ENCODE measurements around the gene FMR1. TPM values are rescaled to one million over a fixed set of nuclear protein-coding genes. Genes with fewer than 3 reads are reported as not detected.

The FMR1 gene
- total RNA-seq, 3 donors from 2014 or later (not counting 1 experiment from before 2014, with no cell fraction given): 124 to 147 (median 127) TPM

- Histone ChIP-seq H3K4me3 (ENCODE audit: low read length) (no peak overlapping the region), H3K4me1 (ENCODE audit: control insufficient read depth, insufficient read depth, low read length) (peaks cover 6% of the 10 kb centered on the region), H3K9me3 (ENCODE audit: control insufficient read depth, insufficient read depth, low read length) (no peaks in the 10 kb centered on the region), H3K27ac (ENCODE audit: low read length) (no peak overlapping the region), H3K36me3 (ENCODE audit: control insufficient read depth, insufficient read depth, low read length) (no peaks in the 10 kb centered on the region), H3K27me3 (ENCODE audit: control insufficient read depth, insufficient read depth, low read length) (no peaks in the 10 kb centered on the region)
- H3K4me1 Mint-ChIP-seq: no peaks in the 10 kb centered on the region
- intact Hi-C loops (cut with micrococcal nuclease): no loop called here
- no peak overlapping the region for H3K4me3 Mint-ChIP-seq
- H3K27me3 Mint-ChIP-seq (ENCODE audit: low read depth in 2 of 2): peaks cover 0 to 17% of the 10 kb centered on the region in 2 donors
- WGBS (ENCODE audit: insufficient coverage): 63% methylated on average over 2 of the region's 2 CpGs
- no peak overlapping the region for H3K27ac Mint-ChIP-seq
- no peak for TF ChIP-seq CTCF (IDR thresholded peaks at IDR 0.05)
- no peaks in the 10 kb centered on the region for H3K9me3 Mint-ChIP-seq
- no peaks in the 10 kb centered on the region for H3K36me3 Mint-ChIP-seq
- DNase-seq: no peak
- no peak for ATAC-seq
These were observed 12.2 kb upstream of the FMR1 start for GRCh38 chrX:147899379-147900114.

GRCh38 chrX:147900349-147900748 lies 11.4 kb upstream of the FMR1 start:
- H3K4me1 ChIP-seq (ENCODE audit: control insufficient read depth, insufficient read depth, low read length): peaks cover 6% of the 10 kb centered on the region
- no peak overlapping the region for H3K4me3 Mint-ChIP-seq
- H3K27me3 Mint-ChIP-seq (ENCODE audit: low read depth in 2 of 2): peaks cover 0 to 17% of the 10 kb centered on the region in 2 donors
- no peaks in the 10 kb centered on the region for H3K27me3 ChIP-seq (ENCODE audit: control insufficient read depth, insufficient read depth, low read length)
- intact Hi-C loops (cut with micrococcal nuclease): no loop called here
- no peaks in the 10 kb centered on the region for H3K4me1 Mint-ChIP-seq
- DNase-seq: no peak
- no peak overlapping the region for H3K27ac ChIP-seq (ENCODE audit: low read length)
- no peak overlapping the region for H3K27ac Mint-ChIP-seq
- H3K36me3 Mint-ChIP-seq: no peaks in the 10 kb centered on the region
- TF ChIP-seq CTCF (IDR thresholded peaks at IDR 0.05): no peak
- no peaks in the 10 kb centered on the region for H3K36me3 ChIP-seq (ENCODE audit: control insufficient read depth, insufficient read depth, low read length)
- no CpG with 5 or more reads among the region's 1 CpG for WGBS (ENCODE audit: insufficient coverage)
- H3K9me3 ChIP-seq (ENCODE audit: control insufficient read depth, insufficient read depth, low read length): no peaks in the 10 kb centered on the region
- H3K9me3 Mint-ChIP-seq: no peaks in the 10 kb centered on the region
- H3K4me3 ChIP-seq (ENCODE audit: low read length): no peak overlapping the region
- ATAC-seq: no peak

GRCh38 chrX:147901461-147902126 lies 10.1 kb upstream of the FMR1 start:
- Mint-ChIP-seq H3K27ac (no peak overlapping the region), H3K27me3 (ENCODE audit: low read depth in 2 of 2) (peaks cover 0 to 17% of the 10 kb centered on the region in 2 donors), H3K4me1 (no peaks in the 10 kb centered on the region), H3K9me3 (no peaks in the 10 kb centered on the region), H3K36me3 (no peaks in the 10 kb centered on the region), H3K4me3 (no peak overlapping the region)
- no peaks in the 10 kb centered on the region for H3K9me3 ChIP-seq (ENCODE audit: control insufficient read depth, insufficient read depth, low read length)
- no peaks in the 10 kb centered on the region for H3K4me1 ChIP-seq (ENCODE audit: control insufficient read depth, insufficient read depth, low read length)
- 60% methylated on average over 3 of the region's 6 CpGs for WGBS (ENCODE audit: insufficient coverage)
- H3K27ac ChIP-seq (ENCODE audit: low read length): no peak overlapping the region
- no peak for TF ChIP-seq CTCF (IDR thresholded peaks at IDR 0.05)
- no peaks in the 10 kb centered on the region for H3K27me3 ChIP-seq (ENCODE audit: control insufficient read depth, insufficient read depth, low read length)
- intact Hi-C loops (cut with micrococcal nuclease): no loop called here
- H3K4me3 ChIP-seq (ENCODE audit: low read length): no peak overlapping the region
- DNase-seq: no peak
- ATAC-seq: no peak
- no peaks in the 10 kb centered on the region for H3K36me3 ChIP-seq (ENCODE audit: control insufficient read depth, insufficient read depth, low read length)
